ENCODE results near the gene BTBD7. TPM values are rescaled to one million over a fixed set of nuclear protein-coding genes. Genes with fewer than 3 reads are reported as not detected.
"Not testable (repeated sequence)": the region's sequence is repeated elsewhere in the genome, so short reads cannot be mapped to it uniquely, and the experiment has no call there.

The BTBD7 gene
- total RNA-seq, 1 donor from 2014 or later: 53.2 TPM

- Histone ChIP-seq H3K4me1 (ENCODE audit: insufficient read depth, low read length) (no peaks in the 10 kb centered on the region), H3K27me3 (ENCODE audit: insufficient read depth, low read length) (no peaks in the 10 kb centered on the region), H3K36me3 (ENCODE audit: insufficient read depth, low read length) (no peaks in the 10 kb centered on the region), H3K9ac (ENCODE audit: low read length) (no peak overlapping the region), H3K9me3 (ENCODE audit: insufficient read depth, low read depth, low read length) (no peaks in the 10 kb centered on the region), H3K4me3 (ENCODE audit: insufficient read depth, low read depth, low read length) (no peak overlapping the region), H3K27ac (ENCODE audit: low read depth, low read length) (no peak overlapping the region), H3K79me2 (ENCODE audit: insufficient read depth, low read length) (no peaks in the 10 kb centered on the region), H4K20me1 (ENCODE audit: insufficient read depth, low read length) (no peaks in the 10 kb centered on the region), H2AFZ (ENCODE audit: low read depth, low read length) (no peak overlapping the region), H3K4me2 (ENCODE audit: low read length) (no peak overlapping the region)
- no peak overlapping the region for H3K27ac Mint-ChIP-seq (ENCODE audit: unreplicated experiment)
- H3K27me3 Mint-ChIP-seq (ENCODE audit: low read depth, unreplicated experiment): no peaks in the 10 kb centered on the region
- no peak for DNase-seq (ENCODE audit: low read depth)
- FAIRE-seq: no peak
- no peaks in the 10 kb centered on the region for H3K36me3 Mint-ChIP-seq (ENCODE audit: low read depth, unreplicated experiment)
- no peak overlapping the region for H3K4me3 Mint-ChIP-seq (ENCODE audit: unreplicated experiment)
- TF ChIP-seq EZH2 (IDR thresholded peaks at IDR 0.05; ENCODE audit: insufficient read depth, low read length): no peak
- TF ChIP-seq, protein P1, sequence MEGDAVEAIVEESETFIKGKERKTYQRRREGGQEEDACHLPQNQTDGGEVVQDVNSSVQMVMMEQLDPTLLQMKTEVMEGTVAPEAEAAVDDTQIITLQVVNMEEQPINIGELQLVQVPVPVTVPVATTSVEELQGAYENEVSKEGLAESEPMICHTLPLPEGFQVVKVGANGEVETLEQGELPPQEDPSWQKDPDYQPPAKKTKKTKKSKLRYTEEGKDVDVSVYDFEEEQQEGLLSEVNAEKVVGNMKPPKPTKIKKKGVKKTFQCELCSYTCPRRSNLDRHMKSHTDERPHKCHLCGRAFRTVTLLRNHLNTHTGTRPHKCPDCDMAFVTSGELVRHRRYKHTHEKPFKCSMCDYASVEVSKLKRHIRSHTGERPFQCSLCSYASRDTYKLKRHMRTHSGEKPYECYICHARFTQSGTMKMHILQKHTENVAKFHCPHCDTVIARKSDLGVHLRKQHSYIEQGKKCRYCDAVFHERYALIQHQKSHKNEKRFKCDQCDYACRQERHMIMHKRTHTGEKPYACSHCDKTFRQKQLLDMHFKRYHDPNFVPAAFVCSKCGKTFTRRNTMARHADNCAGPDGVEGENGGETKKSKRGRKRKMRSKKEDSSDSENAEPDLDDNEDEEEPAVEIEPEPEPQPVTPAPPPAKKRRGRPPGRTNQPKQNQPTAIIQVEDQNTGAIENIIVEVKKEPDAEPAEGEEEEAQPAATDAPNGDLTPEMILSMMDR (IDR thresholded peaks at IDR 0.05; ENCODE audit: insufficient read depth, low read depth, low read length): no peak
- peaks cover 2% of the 10 kb centered on the region for H3K9me3 Mint-ChIP-seq (ENCODE audit: unreplicated experiment)
- no peaks in the 10 kb centered on the region for H3K4me1 Mint-ChIP-seq (ENCODE audit: low read depth, unreplicated experiment)
Observed at GRCh38 chr14:93369713-93370266, 37.0 kb upstream of the BTBD7 start.

GRCh38 chr14:93368996-93369712 lies 36.3 kb upstream of the BTBD7 start:
- Mint-ChIP-seq H3K36me3 (ENCODE audit: low read depth, unreplicated experiment) (no peaks in the 10 kb centered on the region), H3K4me1 (ENCODE audit: low read depth, unreplicated experiment) (no peaks in the 10 kb centered on the region), H3K27me3 (ENCODE audit: low read depth, unreplicated experiment) (no peaks in the 10 kb centered on the region), H3K4me3 (ENCODE audit: unreplicated experiment) (no peak overlapping the region), H3K9me3 (ENCODE audit: unreplicated experiment) (peaks cover 2% of the 10 kb centered on the region), H3K27ac (ENCODE audit: unreplicated experiment) (no peak overlapping the region)
- Histone ChIP-seq H2AFZ (ENCODE audit: low read depth, low read length) (no peak overlapping the region), H4K20me1 (ENCODE audit: insufficient read depth, low read length) (no peaks in the 10 kb centered on the region), H3K4me3 (ENCODE audit: insufficient read depth, low read depth, low read length) (no peak overlapping the region), H3K36me3 (ENCODE audit: insufficient read depth, low read length) (no peaks in the 10 kb centered on the region), H3K27ac (ENCODE audit: low read depth, low read length) (no peak overlapping the region), H3K79me2 (ENCODE audit: insufficient read depth, low read length) (no peaks in the 10 kb centered on the region), H3K9ac (ENCODE audit: low read length) (no peak overlapping the region), H3K27me3 (ENCODE audit: insufficient read depth, low read length) (no peaks in the 10 kb centered on the region), H3K9me3 (ENCODE audit: insufficient read depth, low read depth, low read length) (no peaks in the 10 kb centered on the region), H3K4me2 (ENCODE audit: low read length) (no peak overlapping the region), H3K4me1 (ENCODE audit: insufficient read depth, low read length) (no peaks in the 10 kb centered on the region)
- FAIRE-seq (no peak), DNase-seq (ENCODE audit: low read depth) (no peak)
- TF ChIP-seq, protein P1 (IDR thresholded peaks at IDR 0.05; ENCODE audit: insufficient read depth, low read depth, low read length): no peak
- no peak for TF ChIP-seq EZH2 (IDR thresholded peaks at IDR 0.05; ENCODE audit: insufficient read depth, low read length)

DNA sequence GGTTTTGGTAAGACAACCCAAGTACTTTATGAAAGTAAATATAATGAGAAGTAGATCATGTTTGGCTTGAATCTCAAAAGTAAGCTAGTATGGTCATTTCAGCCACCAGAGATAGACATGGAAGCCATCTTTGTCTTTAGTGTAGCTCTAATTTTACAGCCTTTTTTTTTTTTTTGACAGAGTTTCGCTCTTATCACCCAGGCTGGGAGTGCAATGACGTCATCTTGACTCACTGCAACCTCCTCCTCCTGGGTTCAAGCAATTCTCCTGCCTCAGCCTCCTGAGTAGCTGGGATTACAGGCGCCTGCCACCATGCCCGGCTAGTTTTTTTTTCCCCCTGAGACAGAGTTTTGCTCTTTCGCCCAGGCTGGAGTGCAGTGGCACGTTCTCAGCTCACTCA lies 22.0 kb upstream of the BTBD7 start:
- H4K20me1 ChIP-seq (ENCODE audit: insufficient read depth, low read length); H3K36me3 Mint-ChIP-seq (ENCODE audit: low read depth, unreplicated experiment); H3K9me3 Mint-ChIP-seq (ENCODE audit: unreplicated experiment); H3K9me3 ChIP-seq (ENCODE audit: insufficient read depth, low read depth, low read length); H3K79me2 ChIP-seq (ENCODE audit: insufficient read depth, low read length); FAIRE-seq; H2AFZ ChIP-seq (ENCODE audit: low read depth, low read length); H3K27ac Mint-ChIP-seq (ENCODE audit: unreplicated experiment); H3K9ac ChIP-seq (ENCODE audit: low read length); H3K4me1 ChIP-seq (ENCODE audit: insufficient read depth, low read length); H3K27me3 Mint-ChIP-seq (ENCODE audit: low read depth, unreplicated experiment); H3K4me3 ChIP-seq (ENCODE audit: insufficient read depth, low read depth, low read length); H3K4me3 Mint-ChIP-seq (ENCODE audit: unreplicated experiment); H3K27me3 ChIP-seq (ENCODE audit: insufficient read depth, low read length); H3K27ac ChIP-seq (ENCODE audit: low read depth, low read length); DNase-seq (ENCODE audit: low read depth); H3K4me2 ChIP-seq (ENCODE audit: low read length); H3K4me1 Mint-ChIP-seq (ENCODE audit: low read depth, unreplicated experiment); H3K36me3 ChIP-seq (ENCODE audit: insufficient read depth, low read length): not testable (repeated sequence)

Measured in astrocyte (in vitro differentiated cells and primary cell).